Activated CD8-positive, alpha-beta memory T cell treated with anti-CD3 and anti-CD28 coated beads for 48 hours (primary cell): Measurements from ENCODE around the gene EAF1.
"Not testable (repeated sequence)": the region's sequence is repeated elsewhere in the genome, so short reads cannot be mapped to it uniquely, and the experiment has no call there.

Source experiments
- DNase-seq, 3 experiments: peaks; one replicate each; pipeline ENCODE4 v3.0.0-alpha.2; 2020; ENCODE audit warnings: low read depth in 2 of 3, low spot score in 2 of 3

Gene EAF1

GRCh38 chr3:15427182-15427880 lies at the start of gene EAF1, which contains the start of gene METTL6:
Gene EAF1, plus strand, starts transcription at chr3:15427598. Its CDS starts 182 bp downstream, at chr3:15427780.
Gene METTL6, minus strand, starts transcription at chr3:15427544. Its CDS starts 1,033 bp downstream, at chr3:15426511.
- DNase-seq: peak; percentile 67 to 73 (median 71)

DNA sequence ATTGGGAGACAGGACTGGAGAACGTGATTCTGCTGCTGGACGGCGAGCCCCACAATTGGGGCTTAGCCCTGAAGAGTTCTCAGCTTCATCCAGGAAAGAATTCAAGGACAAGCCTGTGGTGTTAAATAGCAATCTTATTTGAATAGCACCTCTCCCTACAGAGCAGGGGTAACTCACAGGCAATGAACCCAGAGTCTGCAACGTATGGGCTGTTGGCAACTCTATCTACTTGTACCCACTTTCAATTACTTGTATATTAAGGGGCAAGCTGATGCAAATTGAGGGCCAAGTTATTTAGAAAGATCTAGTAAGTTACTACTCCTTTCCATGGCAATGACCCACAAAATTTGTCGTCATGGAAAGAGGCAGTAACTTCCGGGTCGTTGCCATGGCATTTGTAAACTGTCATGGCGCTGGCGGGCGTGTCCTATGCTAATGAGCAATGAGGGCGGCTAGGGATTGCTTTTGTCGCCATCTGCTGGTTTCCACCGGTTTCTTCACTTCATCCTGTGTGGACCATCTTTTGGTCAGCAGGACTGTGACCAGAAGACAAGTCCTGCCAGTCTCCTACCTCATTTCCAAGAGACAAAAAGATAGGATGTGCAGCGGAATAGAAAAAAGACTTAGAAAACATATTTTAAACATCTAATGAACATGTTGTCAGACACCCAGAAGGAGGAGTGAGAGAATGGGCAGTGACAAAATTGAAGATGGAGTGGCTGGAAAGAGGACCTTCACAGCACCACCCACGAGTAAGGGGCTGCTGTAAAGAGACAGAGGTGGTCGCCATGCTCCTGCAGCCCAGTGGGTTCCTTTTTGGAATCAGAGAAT lies 49.2 kb upstream of the EAF1 start:
- peak; percentile 64 to 87 (median 83) for DNase-seq

DNA sequence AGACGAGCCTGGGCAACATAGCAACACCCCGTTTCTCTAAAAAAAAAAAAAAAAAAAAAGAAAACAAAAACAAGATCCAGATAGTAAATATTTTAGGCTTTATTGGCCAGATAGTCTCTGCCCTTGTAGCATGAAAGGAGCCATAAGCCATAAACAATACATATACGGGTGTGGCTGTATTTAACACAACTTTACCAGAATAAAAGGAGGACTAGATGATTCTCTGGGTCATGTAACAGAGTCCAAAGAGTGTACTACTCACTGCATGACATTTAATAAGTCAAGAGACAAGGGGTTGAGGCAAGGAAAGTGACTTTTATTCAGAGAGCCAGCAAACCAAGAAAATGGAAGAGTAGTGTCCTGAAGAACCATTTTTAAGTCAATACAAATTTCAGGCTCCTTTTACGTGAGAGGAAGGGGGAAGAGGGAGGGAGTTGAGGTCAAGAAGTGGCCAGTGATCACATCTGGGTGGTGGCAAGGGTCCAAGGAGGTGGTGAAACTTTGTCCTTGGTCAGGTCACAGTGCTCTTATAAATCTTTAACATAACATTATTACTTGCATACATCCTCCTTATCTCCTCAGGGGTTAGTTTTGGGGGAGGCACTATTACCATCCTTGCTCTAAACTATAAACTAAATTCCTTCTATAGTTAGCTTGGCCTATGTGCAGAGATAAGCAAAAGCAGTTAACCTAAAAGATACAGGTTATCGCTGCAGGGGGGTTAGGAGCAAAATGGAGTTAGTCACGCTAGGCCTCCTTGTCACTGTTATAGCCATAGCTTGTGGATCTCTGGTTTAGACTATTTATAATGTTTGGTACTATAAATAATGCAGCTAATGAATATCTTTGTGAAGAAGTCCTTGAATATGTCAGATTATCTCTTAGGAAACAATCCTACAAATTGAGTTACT lies 46.2 kb upstream of the EAF1 start:
- no peak for DNase-seq

DNA sequence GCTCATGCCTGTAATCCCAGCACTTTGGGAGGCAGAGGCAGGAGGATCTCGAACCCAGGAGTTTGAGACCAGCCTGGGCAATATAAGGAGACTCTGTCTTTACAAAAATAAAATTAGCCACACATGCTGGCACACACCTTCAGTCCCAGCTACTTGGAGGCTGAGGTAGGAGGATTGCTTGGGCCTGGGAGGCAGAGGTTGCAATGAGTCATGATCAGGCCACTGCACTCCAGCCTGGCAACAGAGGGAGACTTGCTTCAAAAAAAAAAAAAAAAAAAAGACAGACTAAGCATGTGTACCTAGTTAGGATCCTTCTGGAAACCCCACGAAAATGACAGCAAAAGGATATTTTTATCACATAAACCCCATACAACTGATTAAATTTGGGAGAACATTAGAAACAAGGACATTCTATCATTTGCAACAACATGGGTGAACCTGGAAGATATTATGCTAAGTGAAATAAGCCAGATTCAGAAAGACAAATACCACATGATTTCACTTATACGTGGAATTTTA lies 44.9 kb upstream of the EAF1 start:
- no peak for DNase-seq

GRCh38 chr3:15384510-15385237 lies 42.7 kb upstream of the EAF1 start:
- DNase-seq: no peak

DNA sequence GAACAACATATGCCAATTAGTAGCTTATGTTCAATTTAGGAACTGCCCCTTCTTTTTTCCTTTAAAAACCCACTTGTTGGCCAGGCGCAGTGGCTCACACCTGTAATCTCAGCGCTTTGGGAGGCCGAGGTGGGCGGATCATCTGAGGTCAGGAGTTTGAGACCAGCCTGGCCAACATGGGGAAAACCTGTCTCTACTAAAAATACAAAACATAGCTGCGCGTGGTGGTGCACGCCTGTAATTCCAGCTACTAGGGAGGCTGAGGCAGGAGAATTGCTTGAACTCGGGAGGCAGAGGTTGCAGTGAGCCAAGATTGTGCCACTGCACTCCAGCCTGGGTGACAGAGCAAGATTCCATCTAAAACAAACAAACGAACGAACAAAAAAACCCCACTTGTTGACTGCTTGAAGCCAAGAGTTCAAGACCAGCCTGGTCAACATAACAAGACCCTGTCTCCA lies 42.1 kb upstream of the EAF1 start:
- not testable (repeated sequence) for DNase-seq

DNA sequence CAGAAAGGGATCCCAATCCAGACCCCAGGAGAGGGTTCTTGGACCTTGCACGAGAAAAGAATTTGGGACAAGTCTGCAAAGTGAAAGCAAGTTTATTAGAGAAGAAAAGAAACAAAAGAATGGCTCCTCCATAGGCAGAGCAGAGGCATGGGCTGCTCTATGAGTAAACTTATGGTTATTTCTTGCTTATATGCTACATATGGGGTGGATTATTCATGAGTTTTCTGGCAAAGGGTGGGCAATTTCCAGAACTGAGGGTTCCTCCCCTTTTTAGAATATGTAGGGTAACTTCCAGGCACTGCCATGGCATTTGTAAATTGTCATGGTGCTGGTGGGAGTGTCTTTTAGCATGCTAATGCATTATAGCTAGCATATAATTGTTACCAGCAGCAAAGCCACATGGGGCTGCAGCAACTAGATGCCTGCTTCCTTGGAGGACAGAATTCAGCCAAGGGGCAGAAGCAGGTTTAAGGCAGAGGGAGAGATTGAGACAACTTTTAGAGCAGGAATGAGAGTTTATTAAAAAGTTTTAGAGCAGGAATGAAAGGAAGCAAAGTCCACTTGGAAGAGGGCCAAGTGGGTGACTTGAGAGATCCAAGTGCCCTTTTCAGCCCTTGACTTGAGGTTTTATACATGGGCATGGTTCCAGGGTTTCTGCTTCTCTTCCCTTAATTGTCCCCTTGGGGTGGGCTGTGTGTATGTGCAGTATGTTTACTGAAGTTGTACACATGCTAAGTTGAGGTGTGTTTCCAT lies 41.3 kb upstream of the EAF1 start:
- DNase-seq: no peak

GRCh38 chr3:15386654-15386955 lies 40.8 kb upstream of the EAF1 start:
- not testable (repeated sequence) for DNase-seq

DNA sequence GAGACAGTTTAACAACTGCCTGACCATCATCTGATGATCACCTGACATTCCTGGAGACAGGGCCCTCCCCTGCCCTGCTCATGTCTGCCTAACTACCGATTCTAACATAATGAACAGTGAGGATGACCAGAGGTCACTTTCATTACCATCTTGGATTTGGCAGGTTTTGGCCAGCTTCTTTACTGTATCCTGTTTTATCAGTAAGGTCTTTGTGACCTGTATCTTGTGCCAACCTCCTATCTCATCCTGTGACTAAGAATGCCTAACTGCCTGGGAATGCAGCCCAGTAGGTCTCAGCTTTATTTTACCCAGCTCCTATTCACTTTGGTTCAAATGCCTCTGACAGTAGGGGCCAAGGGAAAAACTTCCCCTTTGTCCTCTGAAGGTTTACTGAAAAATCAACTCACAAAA lies 40.2 kb upstream of the EAF1 start:
- DNase-seq: no peak

DNA sequence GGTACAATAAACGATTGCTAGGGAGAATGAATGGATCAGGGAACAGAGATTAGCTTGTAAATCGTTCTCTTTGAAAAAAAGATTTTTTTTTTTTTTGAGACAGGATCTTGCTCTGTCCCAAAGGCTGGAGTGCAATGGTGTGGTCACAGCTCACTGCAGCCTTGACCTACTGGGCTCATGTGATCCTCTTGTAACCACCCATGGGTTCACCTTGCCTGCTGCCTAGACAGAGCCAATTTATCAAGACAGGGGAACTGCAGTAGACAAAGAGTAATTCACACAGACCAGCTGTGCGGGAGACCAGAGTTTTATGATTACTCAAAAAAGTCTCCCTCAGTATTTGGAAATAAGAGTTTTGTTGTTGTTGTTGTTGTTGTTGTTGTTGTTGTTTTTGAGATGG lies 39.7 kb upstream of the EAF1 start:
- no peak for DNase-seq

DNA sequence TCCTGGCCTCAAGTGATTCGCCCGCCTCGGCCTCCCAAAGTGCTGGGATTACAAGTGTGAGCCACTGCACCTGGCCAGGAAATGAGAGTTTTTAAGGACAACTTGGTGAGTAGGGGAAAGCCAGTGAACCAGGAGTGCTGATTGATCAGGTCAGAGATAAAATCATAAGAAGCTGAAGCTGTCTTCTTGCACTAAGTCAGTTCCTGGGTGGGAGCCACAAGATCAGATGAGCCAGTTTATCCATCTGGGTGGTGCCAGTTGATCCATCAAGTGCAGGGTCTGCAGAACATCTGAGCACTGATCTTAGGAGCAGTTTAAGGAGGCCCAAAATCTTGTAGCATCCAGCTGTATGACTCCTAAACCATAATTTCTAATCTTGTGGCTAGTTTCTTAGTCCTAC lies 39.1 kb upstream of the EAF1 start:
- DNase-seq: not testable (repeated sequence)

GRCh38 chr3:15390460-15390859 lies 36.9 kb upstream of the EAF1 start:
- no peak for DNase-seq

DNA sequence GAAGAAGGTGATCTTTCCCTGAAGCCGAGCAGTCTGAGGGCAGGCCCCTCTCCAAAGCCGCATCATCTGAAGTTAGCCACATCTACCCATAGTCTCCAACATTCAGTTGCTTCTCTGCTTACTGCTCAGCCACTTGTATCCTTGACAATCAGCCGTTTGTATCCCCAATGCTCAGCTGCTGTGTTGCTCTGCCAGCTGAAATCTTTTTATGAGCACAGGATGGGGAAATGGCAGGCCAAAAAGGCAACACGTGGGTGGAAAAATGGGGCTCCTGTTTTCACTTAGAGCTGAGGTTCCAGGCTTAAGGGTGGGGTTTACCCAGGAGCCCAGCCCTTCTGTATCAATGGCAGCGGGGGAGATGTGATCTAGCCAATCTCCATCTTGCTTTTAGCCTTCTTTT lies 36.4 kb upstream of the EAF1 start:
- no peak for DNase-seq

GRCh38 chr3:15393252-15393651 lies 34.1 kb upstream of the EAF1 start:
- not testable (repeated sequence) for DNase-seq

DNA sequence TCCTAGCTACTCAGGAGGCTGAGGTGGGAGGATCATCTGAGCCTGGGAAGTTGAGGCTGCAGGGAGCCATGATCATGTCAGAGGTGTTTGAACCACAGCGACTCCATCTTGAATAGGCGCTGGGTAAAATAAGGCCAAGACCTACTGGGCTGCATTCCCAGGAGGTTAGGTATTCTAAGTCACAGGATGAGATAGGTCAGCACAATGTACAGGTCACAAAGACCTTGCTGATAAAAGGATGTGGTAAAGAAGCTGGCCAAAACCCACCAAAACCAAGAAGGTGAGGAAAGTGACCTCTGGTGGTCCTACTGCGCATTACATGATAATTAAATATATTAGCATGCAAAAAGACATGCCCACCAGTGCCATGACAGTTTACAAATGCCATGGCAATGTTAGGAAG lies 28.7 kb upstream of the EAF1 start:
- not testable (repeated sequence) for DNase-seq

DNA sequence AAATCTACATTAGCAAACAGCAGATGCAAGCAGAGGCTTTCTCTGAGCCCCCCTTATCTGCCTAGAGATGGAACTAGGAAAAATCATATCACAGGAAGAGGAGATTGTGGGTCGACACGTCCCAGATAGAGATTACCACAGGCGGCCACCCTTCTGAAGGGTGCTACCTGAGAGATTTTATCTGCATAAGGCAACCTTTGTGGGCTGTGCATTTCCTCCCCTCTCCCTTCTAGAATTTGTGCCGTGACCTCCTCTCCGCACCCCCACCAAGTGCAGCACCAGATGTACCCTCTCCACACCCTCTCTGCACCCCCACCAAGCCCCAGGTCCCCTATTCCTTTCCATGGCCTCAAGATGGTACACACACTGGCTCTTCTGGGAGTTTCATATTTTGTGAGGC lies 27.4 kb upstream of the EAF1 start:
- no peak for DNase-seq

- DNase-seq: no peak
Observed at GRCh38 chr3:15401936-15402335, 25.5 kb upstream of the EAF1 start.

DNA sequence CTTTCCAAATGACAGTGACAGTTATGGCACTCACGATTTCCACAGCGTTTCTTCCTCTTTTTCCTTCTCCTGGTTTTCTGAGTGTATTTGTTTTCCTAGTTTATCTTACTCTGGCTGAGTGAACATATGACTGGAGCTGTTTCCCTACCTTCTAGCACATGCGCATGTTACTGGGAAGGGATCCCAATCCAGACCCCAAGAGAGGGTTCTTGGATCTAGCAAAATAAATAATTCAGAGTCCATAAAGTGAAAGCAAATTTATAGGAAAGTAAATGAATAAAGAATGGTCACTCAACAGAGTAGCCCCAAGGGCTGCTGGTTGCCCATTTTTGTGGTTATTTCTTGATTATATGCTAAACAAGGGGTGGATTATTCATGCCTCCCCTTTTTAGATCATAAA lies 23.9 kb upstream of the EAF1 start:
- no peak for DNase-seq

GRCh38 chr3:15403965-15404364 lies 23.4 kb upstream of the EAF1 start:
- no peak for DNase-seq

- DNase-seq: no peak
Observed at GRCh38 chr3:15404767-15405166, 22.6 kb upstream of the EAF1 start.
